ENCODE results near the gene MPIG6B.

Gene MPIG6B

DNA sequence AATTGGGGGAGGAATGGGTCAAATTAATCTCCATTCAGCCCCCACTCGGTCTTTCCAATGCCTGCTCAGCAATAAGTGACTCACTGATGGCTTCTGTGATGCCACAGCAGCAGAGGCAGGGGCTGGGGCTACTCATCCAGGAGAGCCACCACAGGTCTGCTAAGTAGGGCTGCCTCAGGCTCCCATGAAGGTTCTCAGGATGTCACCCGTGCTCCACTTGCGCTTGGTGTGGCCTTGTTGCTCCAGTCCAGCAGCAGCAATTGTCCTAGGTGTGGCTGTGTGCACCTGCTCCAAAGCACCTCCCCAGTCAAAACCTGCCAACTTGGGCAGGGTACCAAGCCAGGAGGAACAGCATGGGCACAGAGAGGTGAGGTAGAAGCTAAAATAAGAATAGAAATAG is 1.0 kb upstream of the MPIG6B start:
- no peak for DNase-seq

GRCh38 chr6:31723980-31724691 is 963 bp downstream of the MPIG6B start:
- DNase-seq = no peak

DNA sequence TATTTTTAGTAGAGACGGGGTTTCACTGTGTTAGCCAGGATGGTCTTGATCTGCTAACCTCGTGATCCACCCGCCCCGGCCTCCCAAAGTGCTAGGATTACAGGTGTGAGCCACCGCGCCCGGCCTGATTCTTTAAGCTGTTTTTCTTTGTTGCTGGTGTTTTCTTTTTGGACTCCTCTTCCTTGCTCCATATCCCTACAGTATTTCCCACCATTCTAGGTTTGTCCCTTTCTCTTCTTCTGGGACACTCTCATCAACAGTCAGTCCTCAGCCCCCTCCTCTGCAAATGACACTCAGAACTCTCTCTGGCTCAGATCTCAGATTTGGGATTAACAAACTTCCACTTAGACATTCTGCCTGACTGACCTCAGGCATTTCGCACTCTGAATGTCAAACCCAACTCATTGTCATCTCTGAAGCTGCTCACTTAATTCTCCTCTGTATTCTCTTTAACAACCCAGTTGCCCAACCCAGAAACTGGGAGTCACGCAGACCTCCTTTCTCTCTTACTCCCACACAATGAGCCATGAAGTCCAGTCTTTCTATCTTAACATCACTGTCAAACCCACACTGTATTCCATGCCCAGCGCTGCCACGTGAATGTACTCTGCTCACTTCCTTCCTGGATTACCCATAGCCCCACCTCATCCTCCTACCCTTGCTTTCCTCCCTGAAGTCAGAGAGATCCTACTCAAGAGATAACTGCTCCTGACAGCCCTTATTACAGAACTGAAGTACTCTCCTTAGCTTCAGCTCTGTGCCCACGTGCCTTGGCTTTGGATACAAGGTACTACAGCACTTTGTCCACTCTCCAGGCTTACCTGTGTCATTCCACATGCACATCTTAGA is 2.6 kb downstream of the MPIG6B start:
- no peak for DNase-seq

GRCh38 chr6:31727034-31727716 is 4.0 kb downstream of the MPIG6B start:
- DNase-seq = peak in 1 of 2 donors; percentile 77

- DNase-seq = peak in 1 of 2 donors; percentile 28
These were observed 4.8 kb downstream of the MPIG6B start for GRCh38 chr6:31727717-31728671.

GRCh38 chr6:31728767-31729514 is 5.8 kb downstream of the MPIG6B start, which contains the start of gene DDAH2:
Gene DDAH2, minus strand, starts transcription at chr6:31729299. Its CDS starts 138 bp downstream, at chr6:31729161.
- no peak for DNase-seq

DNA sequence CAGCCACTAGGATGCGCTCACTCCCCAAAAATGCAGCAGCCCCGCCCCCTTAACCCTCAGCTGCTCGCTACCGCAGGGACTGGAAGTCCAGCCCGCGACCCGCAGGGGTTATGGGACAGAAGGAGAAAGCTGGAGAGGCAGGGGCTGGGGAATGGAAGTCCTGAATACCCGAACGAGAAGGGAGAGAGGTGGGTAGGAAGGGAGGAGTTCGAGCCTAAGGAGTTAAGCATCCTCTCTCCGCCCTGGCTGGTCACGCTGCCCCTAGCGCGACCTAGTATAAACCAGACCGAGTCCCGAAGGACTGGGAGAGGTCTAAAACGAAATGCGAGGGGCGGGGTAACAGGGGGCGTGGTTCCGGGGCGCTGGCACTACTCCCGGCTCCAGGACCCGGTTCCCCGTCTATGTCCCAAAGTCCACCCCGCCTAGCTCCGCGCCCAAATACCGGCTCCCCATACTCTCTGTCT is 6.4 kb downstream of the MPIG6B start:
- DNase-seq = peak; percentile 83

- DNase-seq = peak; percentile 76 to 78
These were observed 6.9 kb downstream of the MPIG6B start for GRCh38 chr6:31729979-31730630.

- no peak for DNase-seq
These were observed 7.5 kb downstream of the MPIG6B start for GRCh38 chr6:31730631-31731086.

- no peak for DNase-seq
These were observed 8.9 kb downstream of the MPIG6B start for GRCh38 chr6:31732029-31732428.

GRCh38 chr6:31733734-31734133 is 10.6 kb downstream of the MPIG6B start:
- DNase-seq = no peak

DNA sequence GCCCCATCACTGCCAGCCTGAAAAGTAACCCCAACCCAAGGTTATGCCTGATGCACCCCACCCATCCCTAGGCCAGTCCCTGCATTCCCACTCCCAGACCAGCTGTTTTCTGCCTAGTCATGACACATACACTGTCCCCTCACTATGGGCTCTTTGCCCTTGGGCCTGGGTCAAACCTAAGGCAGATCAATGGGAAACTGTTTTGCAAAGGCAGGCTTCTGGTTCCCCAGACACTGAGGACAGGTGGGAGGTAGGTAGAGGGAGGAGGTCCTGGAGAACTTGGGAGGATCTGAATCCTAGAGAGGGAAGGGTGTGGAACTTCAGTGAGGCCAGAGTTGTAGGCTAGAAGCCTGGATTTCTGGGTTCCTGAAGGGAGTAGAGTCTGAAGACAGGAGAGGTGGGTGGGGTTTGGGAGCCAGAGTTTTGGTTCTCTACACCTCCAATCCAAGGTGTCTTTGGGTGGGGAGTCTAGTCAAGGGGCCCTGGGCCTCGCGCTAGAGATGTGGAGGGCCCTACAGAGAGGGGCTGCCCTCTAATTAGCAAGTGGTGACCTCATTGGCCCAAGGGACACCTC is 11.2 kb downstream of the MPIG6B start:
- DNase-seq = no peak

GRCh38 chr6:31734821-31735406 is 11.7 kb downstream of the MPIG6B start:
- peak; percentile 79 to 82 for DNase-seq

GRCh38 chr6:31736021-31736767 is 13.0 kb downstream of the MPIG6B start, which contains the start of gene CLIC1:
Gene CLIC1, minus strand, starts transcription at chr6:31736530. Its CDS starts 230 bp downstream, at chr6:31736300.
- peak; percentile 78 to 83 for DNase-seq

GRCh38 chr6:31736768-31737314 is 13.7 kb downstream of the MPIG6B start:
- no peak for DNase-seq

DNA sequence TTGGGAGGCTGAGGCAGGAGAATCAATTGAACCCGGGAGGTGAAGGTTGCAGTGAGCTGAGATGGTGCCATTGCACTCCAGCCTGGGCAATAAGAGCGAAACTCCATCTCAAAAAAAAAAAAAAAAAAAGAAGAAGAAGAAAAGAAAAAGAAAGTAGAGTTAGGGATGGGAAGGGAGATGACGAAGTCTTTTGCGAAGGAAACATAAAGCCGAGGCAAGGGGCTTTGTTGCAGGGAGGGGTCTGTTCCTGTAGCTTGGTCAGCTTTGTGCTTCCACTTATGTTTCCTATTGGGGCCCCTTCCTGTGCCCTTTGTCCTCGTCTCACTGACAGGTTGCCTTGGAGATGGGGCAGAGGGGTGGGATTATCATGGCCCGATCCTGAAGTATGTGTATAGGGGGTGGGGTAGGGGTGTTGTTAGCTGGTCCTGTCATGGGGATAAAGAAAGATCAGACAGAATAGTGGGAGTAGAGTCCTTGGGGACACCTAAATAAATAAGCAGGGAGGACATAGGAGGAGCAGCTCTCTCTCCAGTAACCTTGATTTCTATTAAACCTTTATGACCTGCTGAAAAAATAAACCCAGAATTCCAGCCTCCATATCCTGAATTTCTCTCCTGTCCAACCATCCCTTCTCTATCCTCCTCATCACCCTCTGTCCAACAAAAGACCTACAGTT is 14.3 kb downstream of the MPIG6B start:
- DNase-seq = peak; percentile 13 to 34

GRCh38 chr6:31737991-31738979 is 15.1 kb downstream of the MPIG6B start:
- peak; percentile 79 to 82 for DNase-seq
